KOPT-K1 (cell line): Measurements from ENCODE around the gene OPN1SW.

Experiments
- H3K27ac ChIP-seq: fragments of 200-600 bp; sonication (generic); 2 replicates; pipeline ENCODE4 v1.5.1; 2016; ENCODE audit warnings: antibody characterized with exemption, mild to moderate bottlenecking, low read depth, low read length; ENCODE audit not compliant: poor library complexity, severe bottlenecking
- H3K36me3 ChIP-seq: fragments of 200-600 bp; sonication (generic); 2 replicates; pipeline ENCODE4 v1.5.1; 2017; ENCODE audit warnings: antibody characterized with exemption, mild to moderate bottlenecking, low read length, moderate library complexity; ENCODE audit not compliant: insufficient read depth
- H3K9me3 ChIP-seq: fragments of 200-600 bp; sonication (generic); 2 replicates; pipeline ENCODE4 v1.5.1; 2017; ENCODE audit warnings: antibody characterized with exemption, low read length, mild to moderate bottlenecking; ENCODE audit not compliant: insufficient read depth, poor library complexity, severe bottlenecking

The OPN1SW gene

GRCh38 chr7:128783143-128783861 lies 7.7 kb upstream of the OPN1SW start:
- H3K9me3 ChIP-seq = peaks cover 1% of the 10 kb centered on the region
- H3K36me3 ChIP-seq = no peaks in the 10 kb centered on the region
- H3K27ac ChIP-seq = no peak overlapping the region

- Histone ChIP-seq H3K36me3 (no peaks in the 10 kb centered on the region), H3K27ac (no peak overlapping the region), H3K9me3 (peaks cover 15% of the 10 kb centered on the region)
Measured at GRCh38 chr7:128781851-128782250, 6.3 kb upstream of the OPN1SW start.

- no peak overlapping the region for H3K27ac ChIP-seq
Measured at GRCh38 chr7:128781126-128781525, 5.5 kb upstream of the OPN1SW start.

GRCh38 chr7:128778946-128779345 lies 3.4 kb upstream of the OPN1SW start:
- peaks cover 15% of the 10 kb centered on the region for H3K9me3 ChIP-seq
- H3K36me3 ChIP-seq = peaks cover 17% of the 10 kb centered on the region; the same call in 1 of the 2 replicates
- no peak overlapping the region for H3K27ac ChIP-seq

More at GRCh38 chr7:128781126-128781525, 5.5 kb upstream of the OPN1SW start:
- peaks cover 15% of the 10 kb centered on the region for H3K9me3 ChIP-seq
- no peaks in the 10 kb centered on the region for H3K36me3 ChIP-seq

- H3K36me3 ChIP-seq = peaks cover 31% of the 10 kb centered on the region
- peaks cover 15% of the 10 kb centered on the region for H3K9me3 ChIP-seq
- H3K27ac ChIP-seq = no peak overlapping the region
Measured at GRCh38 chr7:128777156-128778123, 1.8 kb upstream of the OPN1SW start.

GRCh38 chr7:128774921-128775320 lies 673 bp downstream of the OPN1SW start:
- Histone ChIP-seq H3K36me3 (peaks cover 56% of the 10 kb centered on the region), H3K9me3 (peaks cover 15% of the 10 kb centered on the region), H3K27ac (no peak overlapping the region)

GRCh38 chr7:128774029-128774689 lies 1.4 kb downstream of the OPN1SW start:
- H3K9me3 ChIP-seq = peaks cover 15% of the 10 kb centered on the region
- H3K36me3 ChIP-seq = peaks cover 64% of the 10 kb centered on the region
- no peak overlapping the region for H3K27ac ChIP-seq

- peaks cover 69% of the 10 kb centered on the region for H3K36me3 ChIP-seq
- H3K27ac ChIP-seq = no peak overlapping the region
- peaks cover 15% of the 10 kb centered on the region for H3K9me3 ChIP-seq
Measured at GRCh38 chr7:128773604-128774003, 2.0 kb downstream of the OPN1SW start.

GRCh38 chr7:128770233-128770632 lies 5.4 kb downstream of the OPN1SW start:
- Histone ChIP-seq H3K36me3 (peaks cover 97% of the 10 kb centered on the region), H3K9me3 (no peaks in the 10 kb centered on the region), H3K27ac (no peak overlapping the region)

GRCh38 chr7:128767475-128768110 lies 8.0 kb downstream of the OPN1SW start:
- Histone ChIP-seq H3K9me3 (no peaks in the 10 kb centered on the region), H3K27ac (no peak overlapping the region), H3K36me3 (peaks cover 96% of the 10 kb centered on the region)

GRCh38 chr7:128763541-128763940 lies 12.1 kb downstream of the OPN1SW start:
- Histone ChIP-seq H3K27ac (no peak overlapping the region), H3K9me3 (no peaks in the 10 kb centered on the region), H3K36me3 (peaks cover 96% of the 10 kb centered on the region)

GRCh38 chr7:128759242-128759641 lies 16.4 kb downstream of the OPN1SW start:
- no peak overlapping the region for H3K27ac ChIP-seq
- peaks cover 96% of the 10 kb centered on the region for H3K36me3 ChIP-seq
- no peaks in the 10 kb centered on the region for H3K9me3 ChIP-seq

- Histone ChIP-seq H3K27ac (no peak overlapping the region), H3K9me3 (no peaks in the 10 kb centered on the region), H3K36me3 (peaks cover 96% of the 10 kb centered on the region)
Measured at GRCh38 chr7:128758553-128758952, 17.0 kb downstream of the OPN1SW start.

- Histone ChIP-seq H3K36me3 (peaks cover 98% of the 10 kb centered on the region), H3K27ac (no peak overlapping the region), H3K9me3 (no peaks in the 10 kb centered on the region)
Measured at GRCh38 chr7:128757203-128757602, 18.4 kb downstream of the OPN1SW start.
